HL-60 (cell line): ENCODE results near the gene PROS1.
"Not testable (repeated sequence)": the region's sequence is repeated elsewhere in the genome, so short reads cannot be mapped to it uniquely, and the experiment has no call there.

Source experiments
- DNase-seq, 2 experiments: peaks; one replicate each; pipeline ENCODE4 v3.0.0-alpha.2; 2010 to 2020; ENCODE audit warnings: low read depth in 1 of 2, low spot score in 1 of 2
- H3K27ac ChIP-seq: fragments of 250-450 bp; sonication (Bioruptor Pico); replicated peaks from 2 replicates; pipeline ENCODE4 v1.5.1; 2020; ENCODE audit warnings: mild to moderate bottlenecking, moderate library complexity
- H3K27me3 ChIP-seq: fragments of 250-450 bp; sonication (Bioruptor Pico); 2 replicates; pipeline ENCODE4 v1.5.1; 2021; ENCODE audit warnings: mild to moderate bottlenecking, moderate library complexity; ENCODE audit not compliant: insufficient read depth, poor library complexity, severe bottlenecking
- H3K4me3 ChIP-seq: replicated peaks from 2 replicates; pipeline ENCODE4 v1.5.1; 2011; ENCODE audit warnings: mild to moderate bottlenecking, control low read depth, low read length; ENCODE audit not compliant: insufficient read depth
- CTCF ChIP-seq: IDR thresholded peaks from one replicate; pipeline ENCODE4 v1.5.1; 2011; ENCODE audit warnings: low read length, control low read depth, inconsistent platforms; ENCODE audit not compliant: insufficient read depth
- GABPA ChIP-seq: IDR thresholded peaks from 2 replicates; pipeline ENCODE4 v1.6.1; 2012; ENCODE audit warnings: low read depth
- POLR2AphosphoS5 ChIP-seq: IDR thresholded peaks from 2 replicates; pipeline ENCODE4 v1.6.1; 2012; ENCODE audit warnings: low read depth
- REST ChIP-seq: IDR thresholded peaks from 2 replicates; pipeline ENCODE4 v1.6.1; 2012; ENCODE audit warnings: low read depth; ENCODE audit not compliant: insufficient replicate concordance
- SPI1 ChIP-seq: IDR thresholded peaks from 2 replicates; pipeline ENCODE4 v1.6.1; 2012; ENCODE audit warnings: low read depth, mild to moderate bottlenecking, borderline replicate concordance

The PROS1 gene

GRCh38 chr3:93904568-93904967 lies 69.1 kb downstream of the PROS1 start:
- Histone ChIP-seq H3K4me3 (no peak overlapping the region), H3K27ac (no peak overlapping the region), H3K27me3 (no peaks in the 10 kb centered on the region)
- no peak for DNase-seq
- TF ChIP-seq POLR2AphosphoS5 (no peak), SPI1 (no peak), REST (no peak), CTCF (no peak), GABPA (no peak)

DNA sequence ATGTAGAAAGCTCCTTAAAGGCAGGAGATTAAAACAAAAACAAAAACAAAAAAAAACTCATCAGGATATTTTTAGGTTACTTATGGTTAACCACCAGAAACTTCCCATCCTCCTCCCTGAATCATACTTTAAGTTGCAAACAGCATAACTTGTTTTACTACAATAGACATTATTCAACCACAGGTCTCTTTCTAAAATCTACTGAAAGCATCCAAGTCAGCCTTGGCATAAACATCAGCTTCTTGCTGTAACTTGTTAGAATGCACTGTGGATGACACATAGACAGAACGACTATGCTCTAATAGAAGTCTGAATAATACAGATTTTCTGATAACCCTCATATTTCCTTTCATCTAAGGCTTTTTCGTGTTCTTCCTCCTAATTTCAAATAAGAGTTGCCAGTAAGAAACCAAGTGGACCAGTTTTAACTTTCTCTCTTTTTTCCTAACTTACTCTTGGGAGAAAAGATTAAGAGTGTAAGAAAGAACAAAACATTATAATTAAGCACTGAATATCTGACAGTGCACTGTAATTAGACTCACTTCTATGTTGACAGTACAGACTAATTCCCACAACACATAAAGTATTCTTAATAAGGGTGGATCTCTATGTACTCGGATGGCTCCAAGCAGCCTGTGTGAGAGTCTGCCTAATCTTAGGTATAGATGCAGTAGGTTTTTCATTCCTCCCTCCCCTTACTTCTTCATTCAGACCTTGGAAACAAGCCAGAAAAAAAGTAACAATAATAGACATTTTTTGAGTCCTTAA lies 95.3 kb downstream of the PROS1 start:
- DNase-seq, H3K27me3 ChIP-seq, H3K27ac ChIP-seq, H3K4me3 ChIP-seq: not testable (repeated sequence)

DNA sequence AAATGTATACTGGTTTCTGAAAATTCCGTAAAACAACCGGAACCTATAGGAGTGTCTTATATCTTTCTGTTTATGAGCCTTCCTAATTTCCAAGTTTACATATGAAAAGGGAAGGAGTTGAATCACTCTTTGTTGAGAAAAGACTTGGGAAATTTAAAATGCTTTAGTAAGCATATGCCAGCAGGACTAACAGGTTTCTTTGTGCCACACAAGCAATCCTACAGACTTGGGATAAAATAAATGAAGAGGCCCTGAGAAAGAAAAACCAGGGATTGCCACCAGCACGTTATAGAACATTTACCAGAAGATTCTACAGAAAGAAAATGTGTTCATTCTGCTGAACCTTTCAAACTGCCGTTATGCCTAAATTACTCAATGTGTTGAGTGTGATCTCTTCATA lies 96.3 kb downstream of the PROS1 start:
- H3K4me3 ChIP-seq, H3K27ac ChIP-seq, DNase-seq, H3K27me3 ChIP-seq: not testable (repeated sequence)

DNA sequence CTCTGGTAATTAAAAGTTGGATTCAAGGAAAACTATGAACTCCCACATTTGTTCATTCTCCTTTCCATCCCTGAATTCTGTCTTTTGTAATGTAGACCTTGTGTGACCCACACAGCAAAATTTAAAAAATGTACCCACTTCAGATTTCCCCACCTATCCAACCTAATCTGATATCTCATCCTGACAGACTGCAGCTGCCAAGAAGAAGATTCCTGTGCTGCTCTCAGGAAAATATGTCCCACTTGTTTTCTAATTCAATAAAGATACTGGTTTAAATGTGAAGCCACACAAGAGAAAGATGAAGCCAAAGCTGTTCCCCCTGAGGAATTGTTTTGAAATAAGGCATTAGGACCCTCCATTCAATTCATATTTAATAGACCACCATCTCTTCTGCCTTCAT lies 100.3 kb downstream of the PROS1 start:
- H3K4me3 ChIP-seq, H3K27me3 ChIP-seq, H3K27ac ChIP-seq, DNase-seq: not testable (repeated sequence)

- Histone ChIP-seq H3K27me3 (no peaks in the 10 kb centered on the region), H3K27ac (no peak overlapping the region), H3K4me3 (no peak overlapping the region)
- DNase-seq = no peak
- TF ChIP-seq REST (no peak), GABPA (no peak), CTCF (no peak), POLR2AphosphoS5 (no peak), SPI1 (no peak)
These were observed 106.3 kb downstream of the PROS1 start for GRCh38 chr3:93867425-93867824.
